OCI-LY1 (cell line): ENCODE data around the gene LRIT3.

Experiments
- H2AFZ ChIP-seq: fragments of 200-600 bp; sonication (generic), shearing (Covaris generic); 2 replicates; pipeline ENCODE4 v1.6.0; 2014; ENCODE audit warnings: antibody characterized with exemption, mild to moderate bottlenecking, low read length
- H3F3A ChIP-seq: fragments of 200-600 bp; sonication (generic), shearing (Covaris generic); 2 replicates; pipeline ENCODE4 v1.6.0; 2014; ENCODE audit warnings: mild to moderate bottlenecking, antibody characterized with exemption, low read length, moderate library complexity; ENCODE audit not compliant: insufficient read depth
- H3K27ac ChIP-seq: fragments of 200-600 bp; sonication (generic); 2 replicates; pipeline ENCODE4 v1.5.1; 2014; ENCODE audit warnings: low read length, mixed run types, mild to moderate bottlenecking, low read depth; ENCODE audit not compliant: poor library complexity, severe bottlenecking
- H3K27me3 ChIP-seq: fragments of 200-600 bp; sonication (generic); 2 replicates; pipeline ENCODE4 v1.6.0; 2014; ENCODE audit warnings: antibody characterized with exemption, mild to moderate bottlenecking, low read length, moderate library complexity; ENCODE audit not compliant: insufficient read depth
- H3K36me3 ChIP-seq: fragments of 200-600 bp; sonication (generic); 2 replicates; pipeline ENCODE4 v1.6.1; 2014; ENCODE audit warnings: mild to moderate bottlenecking, antibody characterized with exemption, low read length, moderate library complexity, mixed read lengths; ENCODE audit not compliant: insufficient read depth
- H3K4me1 ChIP-seq: fragments of 200-600 bp; sonication (generic); 2 replicates; pipeline ENCODE4 v1.5.1; 2014; ENCODE audit warnings: mild to moderate bottlenecking, low read length, moderate library complexity; ENCODE audit not compliant: insufficient read depth, severe bottlenecking
- H3K4me2 ChIP-seq: fragments of 200-600 bp; sonication (generic), shearing (Covaris generic); 2 replicates; pipeline ENCODE4 v1.6.1; 2014; ENCODE audit warnings: low read length
- H3K4me3 ChIP-seq: fragments of 200-600 bp; sonication (generic); 2 replicates; pipeline ENCODE4 v1.5.1; 2014; ENCODE audit warnings: low read length, low read depth, mild to moderate bottlenecking, mixed read lengths; ENCODE audit not compliant: poor library complexity, severe bottlenecking
- H3K79me2 ChIP-seq: fragments of 200-600 bp; shearing (Covaris generic); 2 replicates; pipeline ENCODE4 v1.6.1; 2016; ENCODE audit warnings: mixed run types, low read length, mixed read lengths; ENCODE audit not compliant: insufficient read depth
- H3K9ac ChIP-seq: fragments of 200-600 bp; sonication (generic), shearing (Covaris generic); 2 replicates; pipeline ENCODE4 v1.6.1; 2014; ENCODE audit warnings: mild to moderate bottlenecking, low read length, mixed read lengths
- H3K9me2 ChIP-seq: fragments of 200-600 bp; sonication (generic), shearing (Covaris generic); 2 replicates; pipeline ENCODE4 v1.6.1; 2014; ENCODE audit warnings: low read depth, mild to moderate bottlenecking, low read length, mixed read lengths
- H3K9me3 ChIP-seq: fragments of 200-600 bp; shearing (Covaris generic); 2 replicates; pipeline ENCODE4 v1.6.1; 2014; ENCODE audit warnings: low read length, mixed read lengths
- H4K20me1 ChIP-seq: fragments of 200-600 bp; sonication (generic), shearing (Covaris generic); 2 replicates; pipeline ENCODE4 v1.6.0; 2016; ENCODE audit warnings: mild to moderate bottlenecking, low read length; ENCODE audit not compliant: insufficient read depth
- EZH2 ChIP-seq: fragments of 200-600 bp; sonication (generic), shearing (Covaris generic); IDR thresholded peaks from 2 replicates; pipeline ENCODE4 v1.8.0; 2017; ENCODE audit warnings: borderline replicate concordance, mixed run types, mild to moderate bottlenecking, antibody characterized with exemption, low read length, moderate library complexity, mixed read lengths
- TF ChIP-seq, protein P1 (sequence below): fragments of 200-600 bp; sonication (generic), shearing (Covaris generic); IDR thresholded peaks from 2 replicates; pipeline ENCODE4 v1.5.1; 2017; ENCODE audit warnings: mild to moderate bottlenecking, antibody characterized with exemption, low read length, moderate library complexity, mixed read lengths

Gene LRIT3

DNA sequence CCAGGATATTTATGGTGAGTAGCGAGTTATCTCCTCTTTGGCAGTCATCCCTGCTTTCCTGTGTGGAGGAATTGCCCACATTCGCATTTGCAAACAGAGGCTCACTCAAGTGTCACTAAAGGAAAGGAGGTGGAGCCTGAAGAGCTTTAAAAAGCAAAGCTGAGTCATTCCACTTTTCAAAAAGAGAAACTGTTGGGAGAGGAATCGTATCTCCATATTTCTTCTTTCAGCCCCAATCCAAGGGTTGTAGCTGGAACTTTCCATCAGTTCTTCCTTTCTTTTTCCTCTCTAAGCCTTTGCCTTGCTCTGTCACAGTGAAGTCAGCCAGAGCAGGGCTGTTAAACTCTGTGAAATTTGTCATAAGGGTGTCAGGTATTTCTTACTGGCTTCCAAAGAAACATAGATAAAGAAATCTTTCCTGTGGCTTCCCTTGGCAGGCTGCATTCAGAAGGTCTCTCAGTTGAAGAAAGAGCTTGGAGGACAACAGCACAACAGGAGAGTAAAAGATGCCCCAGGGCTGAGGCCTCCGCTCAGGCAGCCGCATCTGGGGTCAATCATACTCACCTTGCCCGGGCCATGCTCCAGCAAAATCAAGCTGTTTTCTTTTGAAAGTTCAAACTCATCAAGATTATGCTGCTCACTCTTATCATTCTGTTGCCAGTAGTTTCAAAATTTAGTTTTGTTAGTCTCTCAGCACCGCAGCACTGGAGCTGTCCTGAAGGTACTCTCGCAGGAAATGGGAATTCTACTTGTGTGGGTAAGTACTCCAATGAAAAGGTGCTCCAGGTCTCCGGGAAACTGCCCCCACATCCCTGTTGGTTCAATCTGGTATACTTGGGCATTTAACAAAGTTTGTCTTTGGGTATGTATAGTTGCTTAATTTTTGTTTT is 65.0 kb downstream of the LRIT3 start, which contains the start of gene EGF:
Gene EGF (plus strand): TSS at position 178 of the 890 bp plus-strand sequence. CDS start 453 bp downstream, at position 631.
- no peak within 1 kb of the TSS for H2AFZ ChIP-seq
- H3K4me3 ChIP-seq, result no peak within 1 kb of the TSS

DNA sequence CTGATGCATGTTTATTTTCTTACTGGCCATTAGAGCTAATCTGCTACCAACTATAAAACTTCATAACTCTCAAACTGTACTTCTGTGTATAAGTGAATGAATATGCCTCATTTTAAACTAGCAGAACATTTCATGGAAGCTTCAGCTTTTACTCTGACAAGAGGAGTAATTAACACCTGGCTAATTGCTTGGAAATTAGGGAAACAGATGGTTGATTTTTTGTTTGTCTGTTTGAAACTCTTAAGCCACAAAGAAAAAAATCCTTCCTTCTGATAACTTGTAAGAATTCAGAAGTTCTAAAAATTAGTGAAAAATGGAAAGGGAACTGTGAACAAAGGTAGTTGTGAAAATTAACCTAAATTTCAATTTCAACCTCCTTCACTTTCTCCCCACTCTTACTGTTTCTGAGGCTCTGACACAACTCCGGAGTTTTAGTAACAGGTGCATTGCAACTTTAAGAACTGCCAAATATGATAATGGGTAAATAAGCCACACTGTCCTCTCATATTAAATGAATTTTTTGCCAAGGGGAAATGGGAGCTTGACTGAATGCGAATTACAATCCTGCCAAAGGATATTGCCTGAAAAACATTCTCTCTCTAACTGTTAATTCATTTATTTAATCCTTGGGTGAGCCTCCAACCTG is 65.8 kb downstream of the LRIT3 start:
- no peaks in the 10 kb centered on the region for H3K9me3 ChIP-seq
- H4K20me1 ChIP-seq, result no peaks in the 10 kb centered on the region
- no peak overlapping the region for H2AFZ ChIP-seq
- no peaks in the 10 kb centered on the region for H3K4me1 ChIP-seq
- no peak overlapping the region for H3K27ac ChIP-seq
- no peak overlapping the region for H3K4me3 ChIP-seq
- no peaks in the 10 kb centered on the region for H3K36me3 ChIP-seq
- no peaks in the 10 kb centered on the region for H3K27me3 ChIP-seq
- no peak for TF ChIP-seq EZH2
- TF ChIP-seq, protein P1, sequence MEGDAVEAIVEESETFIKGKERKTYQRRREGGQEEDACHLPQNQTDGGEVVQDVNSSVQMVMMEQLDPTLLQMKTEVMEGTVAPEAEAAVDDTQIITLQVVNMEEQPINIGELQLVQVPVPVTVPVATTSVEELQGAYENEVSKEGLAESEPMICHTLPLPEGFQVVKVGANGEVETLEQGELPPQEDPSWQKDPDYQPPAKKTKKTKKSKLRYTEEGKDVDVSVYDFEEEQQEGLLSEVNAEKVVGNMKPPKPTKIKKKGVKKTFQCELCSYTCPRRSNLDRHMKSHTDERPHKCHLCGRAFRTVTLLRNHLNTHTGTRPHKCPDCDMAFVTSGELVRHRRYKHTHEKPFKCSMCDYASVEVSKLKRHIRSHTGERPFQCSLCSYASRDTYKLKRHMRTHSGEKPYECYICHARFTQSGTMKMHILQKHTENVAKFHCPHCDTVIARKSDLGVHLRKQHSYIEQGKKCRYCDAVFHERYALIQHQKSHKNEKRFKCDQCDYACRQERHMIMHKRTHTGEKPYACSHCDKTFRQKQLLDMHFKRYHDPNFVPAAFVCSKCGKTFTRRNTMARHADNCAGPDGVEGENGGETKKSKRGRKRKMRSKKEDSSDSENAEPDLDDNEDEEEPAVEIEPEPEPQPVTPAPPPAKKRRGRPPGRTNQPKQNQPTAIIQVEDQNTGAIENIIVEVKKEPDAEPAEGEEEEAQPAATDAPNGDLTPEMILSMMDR, result no peak
- H3K9ac ChIP-seq, result no peak overlapping the region
- no peaks in the 10 kb centered on the region for H3K9me2 ChIP-seq
- no peaks in the 10 kb centered on the region for H3F3A ChIP-seq
- H3K79me2 ChIP-seq, result no peaks in the 10 kb centered on the region
- H3K4me2 ChIP-seq, result no peak overlapping the region

More for the DNA sequence above, 65.0 kb downstream of the LRIT3 start, which contains the start of gene EGF:
- Histone ChIP-seq H3K4me1 (no peaks in the 10 kb centered on the region), H4K20me1 (no peaks in the 10 kb centered on the region), H3K36me3 (no peaks in the 10 kb centered on the region), H3F3A (no peaks in the 10 kb centered on the region), H3K9me2 (no peaks in the 10 kb centered on the region), H3K9ac (no peak within 1 kb of the TSS), H3K79me2 (no peaks in the 10 kb centered on the region), H3K4me2 (no peak within 1 kb of the TSS), H3K27ac (no peak within 1 kb of the TSS), H3K9me3 (no peaks in the 10 kb centered on the region), H3K27me3 (no peaks in the 10 kb centered on the region)
- TF ChIP-seq, protein P1, result no peak
- no peak for TF ChIP-seq EZH2

DNA sequence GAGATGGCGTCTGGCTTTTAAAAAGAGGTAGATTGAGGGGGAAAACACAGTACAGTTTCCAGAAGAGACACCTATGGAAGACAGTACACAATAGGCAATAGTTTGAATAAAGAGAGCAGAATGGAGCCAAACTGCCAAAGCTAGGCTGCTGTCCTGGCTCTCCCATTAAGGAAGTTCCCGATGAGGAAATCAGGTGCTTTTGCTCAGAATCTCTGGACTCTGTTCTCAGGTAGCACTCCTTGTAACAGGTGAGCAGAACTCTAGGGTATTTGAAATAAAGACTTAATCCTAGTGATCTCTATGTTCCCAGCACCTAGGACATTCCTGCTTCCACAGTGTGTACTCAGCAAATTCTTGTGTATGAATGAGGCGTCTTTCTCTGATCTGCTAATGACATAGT is 66.4 kb downstream of the LRIT3 start:
- Histone ChIP-seq H3K79me2 (no peaks in the 10 kb centered on the region), H3K4me1 (no peaks in the 10 kb centered on the region), H3K4me2 (no peak overlapping the region), H3F3A (no peaks in the 10 kb centered on the region), H3K9ac (no peak overlapping the region), H3K27ac (no peak overlapping the region), H3K27me3 (no peaks in the 10 kb centered on the region), H3K4me3 (no peak overlapping the region), H3K36me3 (no peaks in the 10 kb centered on the region), H4K20me1 (no peaks in the 10 kb centered on the region), H3K9me2 (no peaks in the 10 kb centered on the region), H3K9me3 (no peaks in the 10 kb centered on the region), H2AFZ (no peak overlapping the region)
- TF ChIP-seq, protein P1, result no peak
- TF ChIP-seq EZH2, result no peak
